Rectal smooth muscle tissue (tissue), 1 donor: ENCODE results near the gene FOXF1.

ENCODE experiments used
- H3K27ac ChIP-seq: one replicate; pipeline ENCODE4 v1.7.0; 2013; ENCODE audit warnings: low read depth, low read length, inconsistent platforms
- H3K27me3 ChIP-seq: one replicate; pipeline ENCODE4 v1.7.0; 2013; ENCODE audit warnings: low read length; ENCODE audit not compliant: control insufficient read depth, insufficient read depth
- H3K36me3 ChIP-seq: one replicate; pipeline ENCODE4 v1.7.0; 2013; ENCODE audit warnings: low read length; ENCODE audit not compliant: control insufficient read depth, insufficient read depth
- H3K4me1 ChIP-seq: one replicate; pipeline ENCODE4 v1.7.0; 2013; ENCODE audit warnings: low read length; ENCODE audit not compliant: control insufficient read depth, insufficient read depth
- H3K4me3 ChIP-seq: one replicate; pipeline ENCODE4 v1.7.0; 2013; ENCODE audit warnings: low read length
- H3K9ac ChIP-seq: one replicate; pipeline ENCODE4 v1.7.0; 2013; ENCODE audit warnings: low read length

Gene FOXF1

GRCh38 chr16:86538196-86538780 is 28.0 kb downstream of the FOXF1 start:
- Histone ChIP-seq H3K36me3 (peaks cover 40% of the 10 kb centered on the region), H3K27me3 (no peaks in the 10 kb centered on the region), H3K27ac (no peak overlapping the region)

GRCh38 chr16:86540894-86541293 is 30.6 kb downstream of the FOXF1 start:
- Histone ChIP-seq H3K9ac (no peak overlapping the region), H3K4me3 (no peak overlapping the region), H3K4me1 (no peaks in the 10 kb centered on the region), H3K36me3 (peaks cover 44% of the 10 kb centered on the region), H3K27me3 (no peaks in the 10 kb centered on the region), H3K27ac (no peak overlapping the region)

More at GRCh38 chr16:86538196-86538780, 28.0 kb downstream of the FOXF1 start:
- no peak overlapping the region for H3K9ac ChIP-seq
- H3K4me3 ChIP-seq, result no peak overlapping the region
- no peaks in the 10 kb centered on the region for H3K4me1 ChIP-seq

- no peaks in the 10 kb centered on the region for H3K27me3 ChIP-seq
- H3K9ac ChIP-seq, result no peak overlapping the region
- peaks cover 44% of the 10 kb centered on the region for H3K36me3 ChIP-seq
- no peaks in the 10 kb centered on the region for H3K4me1 ChIP-seq
- H3K27ac ChIP-seq, result no peak overlapping the region
- no peak overlapping the region for H3K4me3 ChIP-seq
Observed at GRCh38 chr16:86541560-86541959, 31.2 kb downstream of the FOXF1 start.

DNA sequence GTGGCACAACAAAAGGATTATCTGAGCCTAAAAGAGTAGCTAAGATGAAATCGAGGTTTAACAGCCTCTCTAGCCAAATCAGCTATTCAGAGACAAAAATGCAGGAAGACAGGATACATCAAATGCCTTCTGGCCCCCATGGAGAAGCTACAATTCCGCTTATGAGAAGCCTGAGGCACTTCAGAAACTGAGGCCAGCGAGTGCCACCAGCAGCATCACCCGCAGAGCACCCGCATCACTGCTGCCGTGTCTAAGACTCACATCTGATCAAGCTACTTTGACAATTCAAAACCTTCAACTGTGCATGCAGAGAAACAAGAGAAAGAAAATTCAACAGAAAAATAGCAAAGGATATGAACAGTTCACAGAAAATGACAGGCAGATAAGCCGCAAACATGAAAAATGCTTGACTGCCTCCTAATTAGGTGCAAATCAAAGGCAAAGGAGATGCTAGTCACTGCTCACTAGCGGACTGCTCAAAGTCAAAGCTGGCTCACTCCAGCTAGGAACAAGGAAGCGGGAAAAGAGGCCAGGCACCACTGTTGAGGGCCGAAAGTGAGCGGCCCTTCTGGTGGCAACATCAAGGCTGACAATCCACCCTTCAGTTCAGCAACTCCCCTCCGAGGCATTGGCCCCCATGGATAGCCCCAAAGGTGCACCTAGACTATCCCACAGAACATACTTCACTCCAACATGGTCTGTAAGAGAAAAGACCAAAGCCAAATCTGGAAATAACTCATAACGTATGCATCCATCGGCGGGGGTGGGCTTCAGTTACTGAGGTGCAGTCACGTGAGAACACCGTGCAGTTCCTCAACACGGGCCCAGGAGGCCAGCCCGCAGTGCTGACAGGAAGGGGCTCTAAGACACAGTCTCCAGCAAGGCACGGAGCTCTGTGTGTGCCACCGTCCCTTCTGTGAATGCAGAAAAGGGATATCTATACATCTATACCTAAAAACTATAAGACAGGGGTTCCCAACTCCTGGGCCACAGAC is 32.7 kb downstream of the FOXF1 start:
- Histone ChIP-seq H3K27ac (no peak overlapping the region), H3K36me3 (peaks cover 41% of the 10 kb centered on the region), H3K27me3 (no peaks in the 10 kb centered on the region), H3K4me1 (no peaks in the 10 kb centered on the region), H3K9ac (no peak overlapping the region), H3K4me3 (no peak overlapping the region)

- Histone ChIP-seq H3K4me3 (no peak overlapping the region), H3K27me3 (no peaks in the 10 kb centered on the region), H3K4me1 (no peaks in the 10 kb centered on the region), H3K27ac (no peak overlapping the region), H3K36me3 (peaks cover 27% of the 10 kb centered on the region), H3K9ac (no peak overlapping the region)
Observed at GRCh38 chr16:86545481-86545880, 35.2 kb downstream of the FOXF1 start.

DNA sequence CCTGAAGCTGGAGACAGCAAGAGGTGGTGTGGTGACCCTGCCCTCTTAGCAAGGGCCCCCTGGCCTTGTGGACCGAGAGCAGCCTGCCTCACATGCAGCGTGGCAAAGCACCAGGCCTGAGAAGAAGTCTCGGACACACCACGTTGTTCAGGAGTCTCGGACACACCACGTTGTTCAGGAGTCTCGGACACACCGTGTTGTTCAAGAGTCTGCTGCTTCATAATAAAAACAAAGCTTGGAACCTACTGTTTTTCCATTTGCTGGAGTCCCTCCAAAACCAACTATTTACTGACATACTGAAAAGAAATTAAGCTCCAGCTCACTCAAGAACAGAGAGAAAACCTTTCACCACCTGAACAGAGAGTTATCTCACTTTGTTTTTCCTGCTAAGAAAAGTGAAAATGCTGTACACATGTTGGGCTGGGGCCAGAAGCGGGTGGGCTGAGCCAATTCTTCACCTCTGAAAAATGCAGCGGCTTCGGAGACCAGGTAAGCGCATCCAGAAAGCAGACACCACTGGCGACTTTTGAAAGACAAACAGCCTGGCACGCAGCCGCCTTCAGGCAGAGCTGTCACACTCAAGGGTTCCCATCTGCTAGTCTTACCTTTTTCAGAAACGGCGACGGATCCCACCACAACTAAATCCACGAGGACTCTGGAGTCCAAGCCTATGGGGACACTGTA is 35.8 kb downstream of the FOXF1 start:
- H3K27ac ChIP-seq, result no peak overlapping the region

DNA sequence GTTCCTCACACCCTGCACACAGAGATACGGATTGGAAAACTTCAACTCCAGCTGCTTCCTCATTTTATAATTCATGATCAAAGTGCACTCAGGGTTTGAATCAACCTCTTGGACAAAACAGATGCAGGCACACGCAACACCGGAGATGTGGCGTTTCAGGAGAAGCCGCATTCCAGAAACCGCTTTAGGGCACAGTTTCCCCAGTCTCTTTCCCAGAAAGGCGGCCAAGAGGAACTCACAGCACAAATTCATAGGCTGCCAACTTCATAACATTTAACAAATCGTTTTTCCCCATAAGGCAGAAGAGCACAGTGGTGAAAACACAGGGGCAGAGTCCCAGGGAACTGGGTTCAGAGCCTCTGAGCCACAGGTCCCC is 36.3 kb downstream of the FOXF1 start:
- Histone ChIP-seq H3K36me3 (peaks cover 15% of the 10 kb centered on the region), H3K9ac (no peak overlapping the region), H3K27me3 (no peaks in the 10 kb centered on the region), H3K4me1 (no peaks in the 10 kb centered on the region), H3K27ac (no peak overlapping the region), H3K4me3 (no peak overlapping the region)

More for the DNA sequence above, 35.8 kb downstream of the FOXF1 start:
- no peak overlapping the region for H3K9ac ChIP-seq
- H3K4me1 ChIP-seq, result no peaks in the 10 kb centered on the region
- H3K4me3 ChIP-seq, result no peak overlapping the region
- H3K27me3 ChIP-seq, result no peaks in the 10 kb centered on the region
- H3K36me3 ChIP-seq, result peaks cover 21% of the 10 kb centered on the region

GRCh38 chr16:86547286-86547685 is 37.0 kb downstream of the FOXF1 start:
- Histone ChIP-seq H3K4me3 (no peak overlapping the region), H3K36me3 (peaks cover 10% of the 10 kb centered on the region), H3K27me3 (no peaks in the 10 kb centered on the region), H3K9ac (no peak overlapping the region), H3K27ac (no peak overlapping the region), H3K4me1 (no peaks in the 10 kb centered on the region)

- Histone ChIP-seq H3K27ac (no peak overlapping the region), H3K4me3 (no peak overlapping the region), H3K36me3 (peaks cover 6% of the 10 kb centered on the region), H3K27me3 (no peaks in the 10 kb centered on the region), H3K4me1 (no peaks in the 10 kb centered on the region), H3K9ac (no peak overlapping the region)
Observed at GRCh38 chr16:86549076-86549892, 39.0 kb downstream of the FOXF1 start.

GRCh38 chr16:86549893-86550190 is 39.5 kb downstream of the FOXF1 start:
- H3K27ac ChIP-seq, result no peak overlapping the region
- no peak overlapping the region for H3K4me3 ChIP-seq
- H3K36me3 ChIP-seq, result peaks cover 6% of the 10 kb centered on the region
- no peaks in the 10 kb centered on the region for H3K27me3 ChIP-seq
- no peak overlapping the region for H3K9ac ChIP-seq
- H3K4me1 ChIP-seq, result no peaks in the 10 kb centered on the region

DNA sequence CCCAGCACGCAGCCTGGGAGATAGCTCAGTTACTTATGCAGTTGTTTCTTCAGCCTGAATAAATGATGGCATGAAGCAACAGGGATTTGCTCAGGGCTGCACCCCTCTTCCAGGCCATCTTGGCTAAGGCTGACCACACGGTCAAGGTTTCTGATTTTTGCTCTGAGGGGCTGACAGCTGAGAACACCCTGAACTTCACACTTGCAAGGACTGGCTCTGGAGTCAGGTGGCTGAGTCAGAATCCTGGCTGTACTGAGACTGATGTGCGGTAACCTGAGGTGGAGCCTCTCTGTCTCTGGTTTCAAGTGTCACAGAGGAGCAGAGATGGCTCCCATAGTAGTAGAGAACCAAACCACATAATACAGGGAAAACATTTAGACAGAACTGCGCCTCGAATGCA is 40.0 kb downstream of the FOXF1 start:
- Histone ChIP-seq H3K9ac (no peak overlapping the region), H3K27ac (no peak overlapping the region), H3K36me3 (peaks cover 6% of the 10 kb centered on the region), H3K4me1 (no peaks in the 10 kb centered on the region), H3K4me3 (no peak overlapping the region), H3K27me3 (no peaks in the 10 kb centered on the region)

- peaks cover 4% of the 10 kb centered on the region for H3K4me1 ChIP-seq
- H3K27me3 ChIP-seq, result no peaks in the 10 kb centered on the region
- peaks cover 3% of the 10 kb centered on the region for H3K36me3 ChIP-seq
- no peak overlapping the region for H3K4me3 ChIP-seq
- H3K27ac ChIP-seq, result no peak overlapping the region
- H3K9ac ChIP-seq, result no peak overlapping the region
Observed at GRCh38 chr16:86553356-86553755, 43.0 kb downstream of the FOXF1 start.
